Measurements from ENCODE around the gene CC2D2A. TPM values are rescaled to one million over a fixed set of nuclear protein-coding genes. Genes with fewer than 3 reads are reported as not detected.
A peak's percentile ranks its signal among the peaks of the same experiment; 100 is the strongest.

The CC2D2A gene
- total RNA-seq, 1 donor from 2014 or later, result 9.6 TPM

DNA sequence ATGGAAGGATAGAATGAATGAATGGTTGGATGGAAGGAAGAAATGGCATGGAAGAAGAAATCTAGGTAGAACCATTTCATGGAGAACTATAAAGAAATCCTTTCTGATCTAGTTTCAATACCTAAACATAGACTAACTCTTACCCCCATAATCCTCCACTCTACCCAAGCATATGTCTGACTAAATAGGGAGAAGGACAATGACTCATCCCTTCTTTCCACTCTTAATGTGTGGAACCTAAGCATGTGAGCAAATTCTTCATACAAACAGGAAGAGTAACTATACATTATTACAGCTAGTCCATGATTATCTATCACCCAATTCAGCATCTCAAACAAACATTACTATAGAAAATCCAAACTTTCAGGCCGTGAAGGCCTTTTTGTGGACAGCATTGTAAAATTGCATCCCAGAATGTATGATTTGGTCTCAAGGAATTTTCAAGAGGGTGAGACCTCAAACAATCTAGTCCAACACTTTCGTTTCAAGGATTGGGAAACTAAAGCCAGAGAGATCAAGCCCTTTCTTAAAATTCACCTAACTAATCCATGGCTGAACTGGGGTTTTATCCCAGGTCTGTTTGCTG is 30.6 kb upstream of the CC2D2A start:
- TF ChIP-seq, protein P1, sequence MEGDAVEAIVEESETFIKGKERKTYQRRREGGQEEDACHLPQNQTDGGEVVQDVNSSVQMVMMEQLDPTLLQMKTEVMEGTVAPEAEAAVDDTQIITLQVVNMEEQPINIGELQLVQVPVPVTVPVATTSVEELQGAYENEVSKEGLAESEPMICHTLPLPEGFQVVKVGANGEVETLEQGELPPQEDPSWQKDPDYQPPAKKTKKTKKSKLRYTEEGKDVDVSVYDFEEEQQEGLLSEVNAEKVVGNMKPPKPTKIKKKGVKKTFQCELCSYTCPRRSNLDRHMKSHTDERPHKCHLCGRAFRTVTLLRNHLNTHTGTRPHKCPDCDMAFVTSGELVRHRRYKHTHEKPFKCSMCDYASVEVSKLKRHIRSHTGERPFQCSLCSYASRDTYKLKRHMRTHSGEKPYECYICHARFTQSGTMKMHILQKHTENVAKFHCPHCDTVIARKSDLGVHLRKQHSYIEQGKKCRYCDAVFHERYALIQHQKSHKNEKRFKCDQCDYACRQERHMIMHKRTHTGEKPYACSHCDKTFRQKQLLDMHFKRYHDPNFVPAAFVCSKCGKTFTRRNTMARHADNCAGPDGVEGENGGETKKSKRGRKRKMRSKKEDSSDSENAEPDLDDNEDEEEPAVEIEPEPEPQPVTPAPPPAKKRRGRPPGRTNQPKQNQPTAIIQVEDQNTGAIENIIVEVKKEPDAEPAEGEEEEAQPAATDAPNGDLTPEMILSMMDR (IDR thresholded peaks at IDR 0.05; ENCODE audit: borderline replicate concordance), result no peak
- no peaks in the 10 kb centered on the region for H3K9me3 ChIP-seq (replicated peaks)
- H3K27ac ChIP-seq (replicated peaks), result no peak overlapping the region
- no peaks in the 10 kb centered on the region for H3K4me1 ChIP-seq
- DNase-seq, result no peak
- H3K27me3 ChIP-seq (ENCODE audit: low read depth), result no peaks in the 10 kb centered on the region
- no peak overlapping the region for H3K4me3 ChIP-seq
- H3K36me3 ChIP-seq, result no peaks in the 10 kb centered on the region
- intact Hi-C loops (cut with micrococcal nuclease), result no loop called here

DNA sequence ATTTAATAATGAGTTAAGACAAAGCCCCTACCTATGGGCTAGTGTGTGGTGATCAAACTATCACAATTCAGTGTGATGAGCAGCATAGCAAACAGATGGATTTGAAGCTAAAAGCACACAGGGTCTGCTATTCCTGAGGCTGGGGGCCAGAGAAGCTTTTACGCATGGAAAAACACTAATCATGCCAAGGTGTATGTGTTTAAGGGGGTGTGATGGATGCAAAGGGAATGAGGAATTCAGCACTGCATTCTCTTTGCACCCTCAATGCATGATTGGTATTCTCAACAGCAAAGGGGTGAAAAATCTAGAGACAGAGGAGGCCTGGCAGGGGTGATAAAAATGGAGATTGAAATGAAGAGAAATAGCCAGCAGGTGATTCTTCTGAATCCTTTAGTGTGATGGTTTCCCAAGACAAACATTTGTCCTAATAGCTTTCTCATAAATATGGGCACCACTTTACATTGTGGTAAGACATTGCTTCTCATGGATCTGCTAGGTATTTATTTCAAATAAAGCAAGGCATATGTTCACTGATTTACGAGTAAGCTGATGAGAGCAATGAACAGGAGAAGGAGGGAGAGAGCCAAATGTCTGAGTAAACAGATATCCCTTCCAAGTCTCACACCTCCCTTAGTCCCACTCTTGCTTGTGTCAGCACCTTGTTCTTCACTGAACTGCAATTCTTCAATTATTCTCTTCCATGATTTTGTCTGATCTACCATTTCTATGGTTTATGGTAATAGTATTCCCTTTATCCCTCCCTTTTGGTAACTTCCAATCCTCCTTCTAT is 26.1 kb upstream of the CC2D2A start:
- H3K4me1 ChIP-seq, result no peaks in the 10 kb centered on the region
- H3K9me3 ChIP-seq (replicated peaks), result no peaks in the 10 kb centered on the region
- no peaks in the 10 kb centered on the region for H3K27me3 ChIP-seq (ENCODE audit: low read depth)
- TF ChIP-seq, protein P1 (IDR thresholded peaks at IDR 0.05; ENCODE audit: borderline replicate concordance), result no peak
- no peak for DNase-seq
- H3K27ac ChIP-seq (replicated peaks), result no peak overlapping the region
- no peaks in the 10 kb centered on the region for H3K36me3 ChIP-seq
- H3K4me3 ChIP-seq, result no peak overlapping the region
- intact Hi-C loops (cut with micrococcal nuclease), result no loop called here

- no peaks in the 10 kb centered on the region for H3K9me3 ChIP-seq (replicated peaks)
- no peaks in the 10 kb centered on the region for H3K36me3 ChIP-seq
- no peak overlapping the region for H3K27ac ChIP-seq (replicated peaks)
- H3K27me3 ChIP-seq (ENCODE audit: low read depth), result no peaks in the 10 kb centered on the region
- H3K4me1 ChIP-seq, result no peaks in the 10 kb centered on the region
- DNase-seq, result no peak
- intact Hi-C loops (cut with micrococcal nuclease), result no loop called here
- TF ChIP-seq, protein P1 (IDR thresholded peaks at IDR 0.05; ENCODE audit: borderline replicate concordance), result no peak
- no peak overlapping the region for H3K4me3 ChIP-seq
Observed at GRCh38 chr4:15444276-15444675, 25.4 kb upstream of the CC2D2A start.

GRCh38 chr4:15444879-15445547 is 24.7 kb upstream of the CC2D2A start:
- H3K4me3 ChIP-seq, result no peak overlapping the region
- TF ChIP-seq, protein P1 (IDR thresholded peaks at IDR 0.05; ENCODE audit: borderline replicate concordance), result no peak
- H3K4me1 ChIP-seq, result no peaks in the 10 kb centered on the region
- no peaks in the 10 kb centered on the region for H3K27me3 ChIP-seq (ENCODE audit: low read depth)
- no peak overlapping the region for H3K27ac ChIP-seq (replicated peaks)
- no peaks in the 10 kb centered on the region for H3K9me3 ChIP-seq (replicated peaks)
- DNase-seq, result no peak
- no peaks in the 10 kb centered on the region for H3K36me3 ChIP-seq
- intact Hi-C loops (cut with micrococcal nuclease), result no loop called here

GRCh38 chr4:15451181-15451865 is 18.4 kb upstream of the CC2D2A start:
- H3K4me1 ChIP-seq, result peaks cover 30% of the 10 kb centered on the region
- peak overlapping the region; percentile 69 for H3K27ac ChIP-seq (replicated peaks)
- H3K9me3 ChIP-seq (replicated peaks), result no peaks in the 10 kb centered on the region
- TF ChIP-seq, protein P1 (IDR thresholded peaks at IDR 0.05; ENCODE audit: borderline replicate concordance), result no peak
- DNase-seq, result no peak
- no peak overlapping the region for H3K4me3 ChIP-seq
- H3K27me3 ChIP-seq (ENCODE audit: low read depth), result no peaks in the 10 kb centered on the region
- intact Hi-C loops (cut with micrococcal nuclease), result no loop called here
- H3K36me3 ChIP-seq, result no peaks in the 10 kb centered on the region
